H1 (cell line): Measurements from ENCODE around the gene ADCY7. TPM values are rescaled to one million over a fixed set of nuclear protein-coding genes. Genes with fewer than 3 reads are reported as not detected.

Source experiments
- BACH1 ChIP-seq: IDR thresholded peaks from 2 replicates; pipeline ENCODE4 v1.6.1; 2012; ENCODE audit warnings: low read length, improper control_type of control experiment
- HDAC2 ChIP-seq, 2 experiments: fragments of 300-600 bp in 1 of 2; sonication (generic) in 1 of 2; IDR thresholded peaks; 2 replicates each; pipeline ENCODE4 v1.6.1; 2011 to 2012; ENCODE audit warnings: low read depth in 2 of 2, low read length in 2 of 2, mild to moderate bottlenecking in 2 of 2, moderate library complexity in 2 of 2, borderline replicate concordance in 1 of 2, inconsistent platforms in 1 of 2
- NRF1 ChIP-seq: IDR thresholded peaks from 2 replicates; pipeline ENCODE4 v1.6.1; 2011; ENCODE audit warnings: mild to moderate bottlenecking, low read depth, low read length, improper control_type of control experiment
- polyA plus RNA-seq, 7 experiments: library from polyadenylated mRNA; depleted of rRNA in 3 of 7; stranded (reverse) in 5 of 7; unstranded in 2 of 7; fragments of >200 nt in 5 of 7; fragments of 200-250 nt in 2 of 7; gene quantifications; 1 replicate in 5 of 7; 2 replicates in 1 of 7; 4 replicates in 1 of 7; pipeline versions ENCODE4 v1.2.1 to v1.2.3, GENCODE V29; 2011 to 2013; ENCODE audit warnings: missing spikeins in 2 of 7, mixed read lengths in 2 of 7
- total RNA-seq: library from RNA; stranded (reverse); fragmentation: NEBNext Ultra II Directional; extraction: Animal tissue kit (Norgen Biotek cat#: 25700); gene quantifications from 2 replicates; pipeline ENCODE4 v1.2.1, GENCODE V29; 2021

ADCY7 gene
- total and polyA plus RNA-seq, 2 of the 8 experiments (the other 6 are each of a cell fraction or from before 2014, with no cell fraction given): 2.4 to 5.1 TPM

GRCh38 chr16:50276801-50277555 is 10.6 kb downstream of the ADCY7 start (continued):
- TF ChIP-seq NRF1 (no peak), HDAC2 (IDR thresholded peaks at IDR 0.05; ENCODE audit: borderline replicate concordance in 1 of 2, low read depth in 2 of 2, low read length in 2 of 2) (no peak), BACH1 (no peak)
